DMS153 treated with DMSO at 0.1 percent for 48 hours (cell line): ENCODE results near the gene CRHR2.
A peak's percentile ranks its signal among the peaks of the same experiment; 100 is the strongest.

Experiments used
- DNase-seq: peaks from one replicate; lab custom pipeline; 2025; ENCODE audit not compliant: unreplicated experiment; lab: John Stamatoyannopoulos, UW

The CRHR2 gene

DNA sequence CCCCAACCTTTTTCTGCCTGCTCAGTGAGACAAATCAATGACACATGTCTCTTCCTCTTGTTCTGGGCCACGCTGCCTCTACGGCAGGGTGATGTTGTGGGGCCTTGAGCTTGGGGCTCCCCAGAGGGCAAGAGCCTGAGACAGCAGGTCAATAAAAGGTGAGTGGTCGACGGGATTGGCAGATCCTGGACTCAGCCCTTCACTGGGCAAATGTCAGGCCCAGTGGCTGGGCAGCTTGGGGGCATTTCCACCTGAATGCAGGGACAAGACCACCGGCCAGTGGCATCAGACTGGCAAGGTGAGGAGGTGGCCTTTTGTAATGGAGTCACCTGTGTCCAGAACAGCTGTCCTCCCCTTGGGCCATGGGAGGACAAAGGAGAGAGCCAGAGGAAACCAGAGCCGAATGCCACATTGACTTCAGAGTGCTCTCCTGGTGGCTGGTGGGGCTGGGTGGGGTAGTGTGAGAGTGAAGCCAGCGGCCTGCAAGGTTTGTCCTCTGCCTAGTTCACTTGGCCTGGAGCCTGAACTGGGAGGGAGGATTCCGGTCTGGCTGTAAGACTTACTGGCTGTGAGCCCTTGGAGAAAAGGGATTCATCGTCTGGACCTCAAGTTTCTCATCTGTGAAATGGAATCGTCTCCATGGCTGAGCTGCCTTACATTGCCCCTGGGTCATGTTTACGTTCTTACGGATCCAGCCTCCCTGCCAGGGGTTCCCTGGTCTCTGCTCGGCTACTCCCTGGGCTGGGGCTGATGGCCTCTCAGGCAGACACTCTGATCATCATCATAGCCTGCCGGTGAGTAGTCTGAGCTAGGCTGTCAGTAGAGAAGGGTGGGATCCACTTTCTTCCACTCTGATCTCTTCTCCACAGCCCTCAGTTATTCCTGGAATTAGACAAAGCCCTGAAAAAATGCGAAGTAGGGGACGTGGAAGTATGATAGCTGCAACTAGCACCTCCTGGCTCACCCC lies 25.4 kb upstream of the CRHR2 start:
- no peak for DNase-seq

DNA sequence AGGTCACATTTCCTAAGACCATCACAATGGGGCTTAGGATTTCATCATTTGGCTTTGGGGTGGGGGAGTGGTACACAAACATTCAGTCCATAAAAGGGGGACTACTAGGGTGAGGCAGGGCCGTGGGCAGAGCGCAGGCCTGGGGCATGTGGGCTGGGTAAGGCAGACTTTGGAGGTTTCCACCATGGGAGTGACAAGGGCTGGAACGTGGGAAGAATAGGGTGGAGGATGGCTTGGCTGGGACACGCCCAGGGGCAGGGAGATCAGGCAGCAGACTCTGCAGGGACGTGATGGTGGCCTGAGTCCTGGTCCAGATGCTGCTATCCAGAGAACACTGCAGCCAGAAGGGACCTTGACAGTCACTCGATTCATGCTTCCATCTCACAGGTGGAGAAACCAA lies 24.7 kb upstream of the CRHR2 start:
- DNase-seq: no peak

DNA sequence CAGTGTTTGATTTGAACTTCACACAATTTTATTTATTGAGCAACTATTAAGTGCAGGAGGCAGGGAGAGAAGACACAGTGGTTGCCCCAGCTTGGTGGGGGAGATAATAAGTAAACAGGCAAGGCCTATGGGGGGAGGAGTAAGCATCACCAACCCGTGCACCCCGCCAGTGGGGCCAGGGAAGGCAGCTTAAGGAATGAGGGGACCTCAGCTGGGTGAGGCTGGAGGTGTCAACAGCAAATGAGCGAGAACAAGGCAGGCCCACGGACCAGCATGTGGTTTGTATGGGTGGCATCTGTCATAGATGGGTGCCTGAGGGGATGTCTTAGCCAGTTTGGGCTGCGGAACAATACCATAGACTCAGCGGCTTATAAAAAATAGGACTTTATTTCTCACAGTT lies 24.1 kb upstream of the CRHR2 start:
- no peak for DNase-seq

DNA sequence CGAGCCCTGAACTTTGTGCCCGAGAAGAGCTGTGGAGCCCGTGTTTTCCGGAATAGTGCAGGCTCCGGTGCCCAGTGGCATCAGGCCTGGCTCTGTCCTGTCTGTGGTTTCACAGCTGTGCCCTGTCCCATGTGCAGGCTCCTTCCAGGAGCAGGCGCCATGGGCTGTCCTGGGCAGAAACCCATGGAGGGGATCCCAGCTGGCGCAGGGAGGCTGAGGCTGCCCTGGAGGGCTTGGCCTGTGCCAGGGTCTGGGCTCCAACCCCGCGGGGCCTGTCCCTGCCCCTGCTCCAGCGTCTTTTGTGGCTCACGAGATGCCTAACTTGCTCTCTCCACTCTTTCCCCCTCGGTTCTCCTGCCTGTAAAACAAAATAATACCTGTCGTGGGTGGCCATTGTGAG lies 23.3 kb upstream of the CRHR2 start:
- no peak for DNase-seq

DNA sequence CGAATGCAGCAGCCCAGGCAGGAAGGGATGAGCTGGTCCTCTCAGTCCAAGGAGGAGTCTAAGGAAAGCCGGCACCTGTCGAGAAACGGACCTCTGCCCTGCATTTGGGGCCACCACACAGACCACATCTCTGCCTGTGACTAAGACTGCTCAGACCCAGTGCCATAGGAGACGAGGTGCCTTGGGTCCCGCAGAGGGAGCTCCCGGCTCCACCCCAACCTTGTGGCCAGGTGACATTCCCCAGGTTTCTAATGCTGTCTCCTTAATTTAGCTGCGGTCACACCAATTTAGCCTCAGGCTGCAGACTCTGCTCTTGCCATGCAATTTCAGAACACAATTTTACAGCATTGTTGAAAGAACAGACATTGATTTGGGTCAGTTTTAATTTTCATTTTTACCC lies 22.8 kb upstream of the CRHR2 start:
- no peak for DNase-seq

DNA sequence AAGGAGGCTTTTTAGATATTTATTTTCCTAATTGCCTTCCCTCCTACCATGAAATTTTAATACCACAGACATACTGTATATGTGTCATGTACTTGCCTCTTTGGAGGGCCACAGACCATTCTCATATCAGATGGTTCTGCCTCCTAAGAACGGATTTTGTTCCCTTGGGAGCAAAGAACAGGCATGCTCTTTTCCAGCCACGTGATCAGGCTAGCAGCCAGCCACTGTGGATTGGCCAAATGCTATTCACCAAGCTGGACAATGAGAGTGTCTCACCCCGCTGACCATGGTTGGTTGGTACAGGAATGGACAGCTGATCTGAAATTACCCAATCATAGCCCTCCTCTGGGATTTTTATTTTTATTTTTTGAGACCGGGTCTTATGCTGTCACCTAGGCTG lies 21.5 kb upstream of the CRHR2 start:
- DNase-seq: no peak

DNA sequence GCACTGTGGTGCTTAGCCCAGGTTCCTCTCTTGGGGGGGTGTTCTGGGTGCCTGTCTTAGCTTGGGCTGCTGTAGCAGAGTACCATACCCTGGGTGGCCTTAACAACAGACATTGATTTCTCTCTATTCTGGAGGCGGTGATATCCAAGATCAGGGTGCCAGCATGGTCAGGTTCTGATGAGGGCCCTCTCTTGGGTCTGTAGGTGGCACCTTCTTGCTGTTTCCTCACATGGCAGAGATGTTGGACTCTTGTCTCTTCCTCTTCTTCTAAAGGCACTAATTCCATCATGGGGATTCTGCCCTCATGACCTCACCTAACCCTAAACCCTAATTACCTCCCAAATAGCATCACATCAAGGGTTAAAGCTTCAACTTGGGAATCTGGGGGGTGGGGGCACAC lies 19.9 kb upstream of the CRHR2 start:
- no peak for DNase-seq

DNA sequence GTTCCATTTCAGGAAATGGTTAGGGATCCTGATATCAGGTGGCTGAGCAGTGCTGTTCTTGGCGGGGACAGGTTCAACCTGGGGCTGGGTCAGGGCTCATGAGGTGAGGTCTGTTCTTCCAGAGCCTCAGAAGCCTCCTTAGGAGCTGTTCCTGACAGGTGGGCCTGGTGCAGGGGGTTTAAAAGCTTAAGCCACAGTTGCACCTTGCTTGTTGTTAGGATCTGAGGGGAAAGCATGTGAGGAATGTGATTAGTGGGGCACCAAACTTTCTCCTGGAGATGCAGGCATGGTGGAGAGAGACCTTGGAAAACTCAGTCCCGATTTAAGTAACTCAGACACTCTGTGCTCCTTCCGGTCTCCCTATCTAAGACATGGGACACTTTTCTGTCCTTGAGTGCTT lies 18.7 kb upstream of the CRHR2 start:
- no peak for DNase-seq

DNA sequence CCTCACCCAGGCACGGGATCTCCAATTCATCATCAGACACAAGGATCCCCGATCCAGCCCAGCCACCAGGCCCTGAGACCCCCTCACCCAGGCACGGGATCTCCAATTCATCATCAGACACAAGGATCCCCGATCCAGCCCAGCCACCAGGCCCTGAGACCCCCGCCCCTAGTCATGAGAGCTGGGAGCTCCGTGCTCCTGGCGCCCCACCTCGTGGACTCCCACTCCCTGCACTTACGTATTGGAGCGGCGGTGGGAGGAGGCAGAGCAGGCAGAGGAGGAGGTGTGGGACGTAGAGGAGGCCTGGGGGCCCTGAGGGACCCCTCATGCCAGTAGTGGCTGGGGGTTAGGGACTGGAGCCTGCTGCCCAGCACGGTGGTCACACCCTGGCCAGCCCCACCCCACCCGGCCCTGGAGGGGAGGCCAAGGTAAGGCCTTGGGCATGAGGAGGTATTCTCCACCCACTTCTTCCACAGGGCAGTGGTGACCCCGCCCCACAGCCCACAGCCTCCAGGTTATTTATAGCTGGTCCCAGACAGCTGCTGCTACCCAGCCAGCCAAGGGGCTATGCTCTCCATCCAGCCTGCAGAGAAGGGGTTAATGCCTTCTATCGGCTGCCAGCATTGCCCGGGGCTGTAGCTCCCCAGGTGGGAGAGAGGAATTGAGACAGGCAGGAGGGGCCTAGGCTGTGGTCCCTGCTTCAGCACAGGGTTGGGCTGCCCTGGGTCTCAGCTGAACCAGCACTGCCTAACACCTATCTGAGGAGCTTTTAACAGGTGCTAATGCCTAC lies 17.6 kb upstream of the CRHR2 start:
- DNase-seq: no peak

DNA sequence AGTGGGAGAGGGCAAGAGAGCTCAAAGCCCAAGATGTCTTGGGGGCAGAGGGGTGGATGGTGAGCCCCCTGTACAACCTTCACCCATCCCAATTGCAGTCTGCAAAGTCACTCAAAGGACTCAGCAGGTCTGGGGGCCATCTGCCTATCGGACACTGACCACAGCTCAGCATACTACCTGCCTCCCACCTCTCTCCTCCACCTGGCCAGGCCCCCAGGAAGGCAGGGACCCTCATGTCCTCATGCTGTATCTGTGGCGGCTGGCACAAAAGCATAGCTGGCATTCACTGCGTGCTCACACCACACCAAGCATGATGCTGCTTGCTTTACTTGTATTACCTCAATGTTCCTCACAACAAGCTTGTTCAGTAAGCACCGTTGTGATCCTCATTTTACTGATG lies 16.2 kb upstream of the CRHR2 start:
- DNase-seq: no peak

DNA sequence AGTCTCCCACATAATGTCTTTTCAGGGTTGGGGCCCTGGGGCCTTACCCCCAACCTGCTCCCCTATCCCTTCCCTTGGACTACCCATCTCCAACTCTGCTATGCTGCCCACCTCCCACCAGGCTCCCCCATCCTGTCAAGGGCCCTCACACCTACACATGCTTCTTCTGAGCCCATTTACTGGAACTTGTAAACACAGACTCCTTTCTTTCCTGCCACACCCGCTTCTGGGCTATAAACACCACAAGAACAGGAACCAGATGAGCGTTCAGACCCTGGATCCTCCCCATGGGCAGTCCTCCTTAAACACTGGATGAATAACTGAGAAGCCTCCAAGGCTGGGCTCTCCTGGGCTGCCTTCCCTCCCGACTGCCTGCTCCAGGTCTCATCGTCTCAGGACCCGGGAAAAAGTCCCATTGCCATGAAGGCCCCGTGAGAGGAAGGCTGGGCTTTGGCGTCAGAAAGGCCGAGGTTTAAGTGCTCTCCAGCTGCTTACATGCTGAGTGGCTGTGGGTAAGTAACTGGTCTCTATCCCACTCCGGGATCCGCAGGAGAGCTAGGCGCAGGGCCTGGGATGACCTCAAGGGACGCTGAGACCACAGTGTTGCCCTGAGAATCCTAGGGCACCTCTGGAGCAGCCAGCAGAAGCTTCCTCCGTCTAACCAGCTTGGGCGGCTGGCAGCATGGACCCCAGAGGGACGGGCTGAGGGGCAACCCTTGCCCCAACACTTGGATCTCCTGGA lies 15.6 kb upstream of the CRHR2 start:
- DNase-seq: no peak

DNA sequence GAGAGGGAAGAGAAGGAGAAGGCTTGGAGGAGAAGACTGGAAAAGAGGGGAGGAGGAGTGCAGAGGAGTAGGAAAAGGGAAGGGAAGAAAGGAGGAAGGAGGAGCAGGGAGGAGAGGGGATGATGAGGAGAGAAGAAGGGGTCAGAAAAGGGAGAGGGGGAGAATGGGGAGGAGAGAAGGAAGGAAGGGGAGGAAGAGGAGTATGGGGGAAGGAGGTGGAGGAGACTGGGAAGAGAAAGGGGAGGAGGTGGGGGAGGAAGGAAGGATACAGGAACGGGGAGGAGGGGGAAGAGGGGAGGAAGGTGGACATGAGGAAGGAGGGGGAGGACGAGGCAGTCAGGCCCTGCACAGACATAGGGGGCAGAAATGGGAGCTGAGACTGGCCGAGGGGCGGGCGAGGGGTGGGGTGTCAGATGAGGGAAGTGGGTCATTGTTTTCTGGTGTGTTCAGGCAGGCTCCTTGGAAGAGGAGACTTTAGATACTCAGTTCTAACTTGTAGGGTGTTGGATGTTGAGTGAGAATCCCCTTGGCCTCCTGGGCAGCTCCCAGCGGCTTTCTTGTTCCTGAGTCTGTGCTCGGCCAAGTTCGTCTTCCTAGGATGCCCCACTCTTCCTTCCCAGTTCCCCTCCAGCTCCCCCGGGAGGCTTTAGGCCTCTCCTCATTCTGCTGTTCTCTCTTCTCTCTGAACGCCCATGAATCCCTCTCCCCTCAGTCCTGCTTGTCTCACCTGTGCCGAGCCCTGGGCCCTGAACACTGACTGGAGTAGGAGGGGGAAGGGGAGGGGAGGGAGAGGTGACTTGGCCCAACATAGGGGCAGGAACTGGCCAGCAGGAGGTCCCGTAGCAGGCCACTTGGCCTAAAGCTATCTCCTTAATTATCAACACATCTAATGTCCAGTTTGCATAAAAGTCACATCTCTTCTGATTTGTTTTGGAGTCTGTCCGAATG lies 12.8 kb upstream of the CRHR2 start:
- no peak for DNase-seq

DNA sequence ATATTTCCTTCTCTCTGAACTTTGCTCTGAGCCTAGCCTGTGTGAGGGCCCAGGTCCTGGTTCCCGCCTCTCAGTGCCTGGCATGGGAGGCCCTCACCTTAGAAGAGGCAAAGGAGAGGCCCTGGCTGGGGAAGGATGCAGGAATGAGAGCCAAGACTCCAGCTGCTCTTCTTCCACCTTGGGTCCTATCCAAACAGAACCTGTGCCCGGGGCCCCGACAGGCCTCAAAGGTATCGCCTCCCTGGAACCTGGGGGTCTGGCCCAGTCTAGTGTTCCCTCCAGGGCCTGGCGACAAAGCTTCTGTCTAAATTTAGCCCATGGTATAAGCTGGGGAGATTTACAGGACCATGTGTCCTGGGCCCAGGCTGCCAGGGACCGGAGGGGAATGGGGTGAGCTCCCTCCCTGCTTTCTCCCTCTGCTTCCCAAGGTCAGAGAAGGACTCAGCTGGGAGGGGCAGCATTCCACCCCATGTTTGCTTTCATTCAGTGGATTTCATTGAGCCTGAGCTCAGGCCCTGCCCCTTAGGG lies 12.0 kb upstream of the CRHR2 start:
- no peak for DNase-seq

DNA sequence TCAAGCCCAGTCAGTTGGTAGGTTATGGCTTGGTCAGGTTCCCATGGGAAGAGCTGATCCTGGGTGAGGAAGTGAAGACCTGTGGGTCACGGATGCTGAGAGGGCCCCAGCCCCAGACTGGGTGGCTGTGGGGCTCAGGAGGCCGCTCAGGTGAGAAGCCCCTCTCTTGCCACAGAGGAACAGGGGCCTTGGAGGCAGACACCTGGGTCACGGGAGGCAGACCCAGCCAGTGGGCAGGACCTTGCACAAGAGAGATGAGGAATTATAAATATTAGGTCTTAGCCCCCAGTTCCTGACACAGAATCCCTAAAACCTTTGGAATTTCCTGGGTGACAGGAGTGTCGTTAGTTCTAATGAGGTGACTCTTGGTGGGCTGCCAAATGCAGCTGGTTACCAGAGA lies 10.6 kb upstream of the CRHR2 start:
- no peak for DNase-seq

DNA sequence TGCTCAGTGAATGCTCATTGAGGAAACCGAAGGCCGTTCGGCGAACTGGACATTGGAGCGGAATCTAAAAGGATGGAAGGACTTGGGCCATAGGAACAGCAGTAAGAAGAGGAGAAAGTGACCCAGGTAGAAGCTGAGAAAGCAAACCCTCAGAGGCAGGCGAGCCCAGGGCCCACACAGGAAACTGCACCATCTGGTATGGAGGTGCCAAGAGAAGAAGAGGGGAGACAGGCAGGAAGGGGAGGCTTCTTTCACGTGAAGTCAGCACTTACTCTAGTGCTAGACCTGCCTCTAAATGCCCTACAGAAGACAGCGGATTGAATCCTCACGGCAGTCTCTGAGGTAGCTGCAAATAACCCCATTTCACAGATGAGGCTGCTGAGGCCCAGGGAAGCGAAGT lies 10.2 kb upstream of the CRHR2 start:
- no peak for DNase-seq

DNA sequence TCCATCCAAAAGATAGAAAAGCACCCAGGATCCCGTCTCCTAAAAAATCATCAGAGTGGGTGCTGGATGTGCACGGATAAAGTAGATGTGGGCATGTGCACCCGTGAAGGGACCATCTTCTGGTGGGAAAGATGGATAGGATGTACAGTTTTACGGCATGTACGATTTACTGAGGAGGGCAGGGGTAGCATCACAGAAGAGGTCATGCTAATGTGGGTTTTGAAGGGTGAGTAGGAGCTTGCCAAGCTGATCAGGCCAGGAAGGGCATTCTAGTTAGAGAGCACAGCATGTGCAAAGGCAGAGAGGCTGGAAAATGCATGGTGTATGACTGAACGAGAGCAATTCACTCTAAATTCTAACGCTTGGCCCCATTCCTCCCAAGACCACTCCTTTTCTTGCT lies 7.8 kb upstream of the CRHR2 start:
- no peak for DNase-seq

DNA sequence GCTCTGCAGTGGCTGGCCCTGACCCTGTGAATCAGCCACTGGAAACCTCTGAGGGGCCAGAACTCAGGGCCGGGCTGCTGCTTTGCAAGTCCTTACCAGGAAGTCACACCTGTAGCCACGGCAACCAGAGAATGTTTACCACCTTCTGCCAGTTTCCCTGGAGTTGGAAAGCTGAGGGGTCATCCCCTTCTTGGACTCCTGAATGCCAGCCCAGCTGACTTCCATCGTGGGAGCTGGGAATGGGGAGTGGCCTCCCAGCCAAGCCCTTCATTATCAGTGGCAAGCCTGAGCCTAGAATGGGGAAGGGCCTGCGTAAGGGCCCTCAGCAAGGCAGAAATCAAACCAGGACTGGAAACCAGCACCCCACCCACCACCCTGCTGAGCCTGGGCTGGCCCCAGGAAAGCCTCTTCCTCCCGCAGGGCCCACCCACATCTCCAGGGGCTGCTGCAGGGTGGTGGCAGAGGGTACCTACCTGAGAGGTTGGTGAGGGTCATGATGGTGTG lies 6.5 kb upstream of the CRHR2 start:
- DNase-seq: peak; percentile 13

DNA sequence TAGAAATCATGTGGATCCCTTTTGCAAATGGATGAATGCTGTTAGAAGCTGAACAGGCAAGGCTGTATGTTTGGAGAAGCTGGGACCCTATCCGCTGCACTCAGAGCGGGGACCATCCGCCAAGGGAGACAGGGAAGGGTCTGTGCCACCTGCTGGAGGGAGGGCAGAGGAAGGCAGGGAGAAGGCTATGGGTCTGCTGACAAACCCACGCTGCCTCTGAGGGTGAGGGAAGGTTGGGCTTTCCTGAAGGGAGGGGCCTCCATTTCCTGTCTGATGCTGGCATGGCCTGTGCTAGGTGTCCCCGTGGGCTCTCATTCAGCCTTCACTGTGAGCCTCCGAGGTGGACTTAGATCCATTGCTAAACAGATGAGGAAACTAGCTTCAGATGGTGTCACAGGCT lies 5.3 kb upstream of the CRHR2 start:
- DNase-seq: no peak

DNA sequence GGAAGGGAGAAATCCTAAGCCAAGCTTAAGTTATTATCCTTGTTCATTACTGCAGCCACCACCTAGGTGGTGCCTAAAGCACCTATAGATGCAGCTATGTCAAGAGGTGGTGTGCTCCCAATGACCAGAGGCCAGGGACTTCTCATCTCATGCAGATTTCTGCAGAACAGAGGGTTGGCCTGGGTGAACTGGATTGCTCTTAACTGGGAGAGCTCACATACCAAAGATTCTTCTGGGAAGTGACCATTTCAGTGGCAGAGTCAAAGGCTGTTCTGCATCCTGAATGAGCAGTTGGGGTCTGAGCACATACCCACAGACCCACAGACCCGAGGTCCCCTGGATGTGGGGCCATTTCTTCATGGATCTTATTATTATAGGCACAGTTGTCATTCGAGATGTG lies 2.1 kb upstream of the CRHR2 start:
- no peak for DNase-seq

DNA sequence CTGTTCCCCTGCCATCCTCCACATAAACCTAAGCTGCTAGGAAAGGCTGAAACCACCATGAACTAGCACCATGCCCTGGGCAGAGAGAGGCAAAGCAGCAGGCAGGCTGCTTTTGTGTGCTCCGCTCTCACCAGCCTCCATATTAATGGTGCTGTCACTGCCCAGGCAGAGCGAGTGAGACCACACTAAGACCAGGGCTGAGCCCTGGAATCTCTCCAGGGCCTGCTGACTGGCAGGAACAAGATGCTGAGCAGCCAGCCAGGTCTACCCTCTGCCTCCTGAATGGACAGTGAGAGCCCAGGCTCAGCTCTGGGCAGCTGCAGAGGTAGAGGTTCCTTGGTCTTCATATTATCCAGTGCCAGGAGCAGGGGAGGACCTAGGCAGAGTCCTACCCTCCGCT lies 1.6 kb upstream of the CRHR2 start:
- DNase-seq: no peak
